GM21528 (cell line): ENCODE results near the gene MYO18B.

Experiments
- ATAC-seq: cut with Tn5 transposase; IDR thresholded peaks from one replicate; pipeline ENCODE4 v1.9.1; 2021; ENCODE audit warnings: mild to moderate bottlenecking, moderate library complexity; ENCODE audit not compliant: unreplicated experiment, low FRiP score

The MYO18B gene

DNA sequence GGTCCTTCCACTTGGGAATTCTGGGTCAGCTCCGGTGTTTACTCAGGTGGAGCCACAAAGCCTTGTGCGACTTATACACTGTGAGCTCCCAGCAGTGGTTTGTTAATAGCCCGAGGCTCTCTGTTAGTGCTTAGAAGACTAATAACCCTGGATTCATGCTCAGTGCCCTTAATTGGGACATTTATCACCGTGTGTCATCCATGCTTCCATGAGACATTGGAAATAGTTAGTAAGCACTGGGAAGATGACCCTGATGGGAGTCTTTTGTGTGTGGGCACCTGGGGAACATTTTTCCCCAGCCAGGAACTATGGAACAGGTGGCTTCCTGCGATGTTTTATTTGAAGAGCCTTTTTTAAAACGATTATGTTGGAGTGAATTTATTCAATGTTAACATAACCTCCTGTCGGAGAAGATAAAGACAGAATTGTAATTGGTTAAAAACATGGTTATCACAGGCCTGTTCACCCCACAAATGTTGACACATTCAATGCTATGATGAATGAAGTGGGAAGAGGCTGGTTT lies 188.9 kb downstream of the MYO18B start:
- ATAC-seq, result no peak

DNA sequence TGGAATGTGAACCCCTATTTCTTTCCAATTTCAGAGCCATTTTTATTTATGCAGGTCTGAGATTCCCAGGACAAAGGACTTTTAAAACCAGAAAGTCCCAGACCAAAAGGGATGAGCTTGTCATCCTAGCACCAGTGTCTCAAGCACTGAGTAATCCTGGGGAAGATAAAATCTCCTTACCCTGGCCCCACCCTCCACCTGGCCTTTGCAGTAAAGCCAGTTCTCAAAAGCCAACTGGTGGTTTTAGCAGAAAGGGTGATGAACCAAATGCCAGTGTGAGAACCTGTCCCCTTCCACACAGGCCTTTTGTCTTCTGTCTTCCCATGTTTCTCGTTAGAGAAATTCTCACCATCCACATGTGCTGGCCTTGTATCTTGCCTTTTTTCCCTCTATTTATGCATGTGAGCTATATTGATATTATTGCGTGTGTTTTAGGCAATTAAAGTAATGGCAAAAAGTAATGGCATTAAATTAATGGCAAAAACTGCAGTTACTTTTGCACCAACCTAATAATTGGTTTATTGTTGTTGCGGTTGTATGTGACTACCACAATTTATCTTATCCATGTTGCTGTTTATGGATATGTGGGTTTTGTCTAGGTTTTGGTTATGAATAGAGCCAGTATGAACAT lies 191.3 kb downstream of the MYO18B start:
- ATAC-seq, result no peak

DNA sequence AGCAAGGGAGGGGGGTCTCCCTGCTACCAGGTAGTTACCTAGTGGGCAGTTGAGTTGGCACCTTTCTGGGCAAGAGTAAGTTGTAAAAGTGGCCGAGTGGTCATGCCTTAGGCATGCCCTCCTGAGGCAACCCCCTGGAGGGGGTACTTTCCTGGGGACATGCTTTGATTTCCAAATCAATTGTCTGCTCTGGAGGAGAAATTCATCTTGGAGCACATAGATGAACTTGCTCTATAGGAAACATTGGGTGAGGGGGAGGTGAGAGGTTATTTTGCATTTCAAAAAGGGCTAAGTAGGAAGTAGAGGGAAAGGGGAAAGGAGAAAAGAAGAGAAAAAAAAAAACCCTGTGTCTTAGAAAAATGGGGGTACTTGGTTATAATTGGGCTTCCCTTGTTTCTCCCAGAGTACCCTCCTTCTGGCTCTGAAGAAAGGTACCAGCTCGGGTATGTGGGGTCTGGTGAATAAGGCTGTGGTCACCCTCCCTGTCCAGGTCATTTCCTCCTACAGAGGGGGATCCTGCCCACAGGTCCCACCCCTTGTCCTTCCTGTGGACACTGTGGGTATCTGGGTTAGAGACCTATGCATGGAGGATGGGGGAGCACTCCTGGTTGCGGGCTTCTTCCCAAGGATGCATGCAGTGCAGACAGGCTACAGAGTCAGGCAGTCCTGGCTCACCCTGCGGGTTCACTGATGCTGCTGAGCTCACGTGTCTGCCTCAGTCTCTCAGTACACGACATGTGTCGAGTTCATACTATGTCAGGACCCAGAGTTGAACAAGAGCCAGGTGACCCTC lies 193.5 kb downstream of the MYO18B start:
- no peak for ATAC-seq

DNA sequence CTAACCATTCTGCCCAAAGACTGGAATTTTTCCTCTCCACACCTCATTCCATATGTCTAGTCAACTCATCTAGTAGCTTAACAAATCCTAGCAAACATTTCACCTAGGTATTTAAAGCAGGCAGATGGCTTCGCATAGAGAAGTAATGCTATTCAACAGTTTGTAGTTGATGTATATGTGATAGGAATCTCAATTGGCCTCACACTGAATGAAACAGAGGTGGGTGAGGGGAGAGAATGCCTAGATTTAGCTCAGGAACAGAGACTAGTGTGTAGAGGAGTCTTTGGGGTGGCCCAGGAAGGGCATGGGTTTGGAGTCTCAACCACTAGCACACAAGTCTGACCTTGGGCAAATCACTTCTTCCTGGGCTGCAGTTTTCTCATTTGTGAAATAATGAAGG lies 196.2 kb downstream of the MYO18B start:
- ATAC-seq, result no peak

DNA sequence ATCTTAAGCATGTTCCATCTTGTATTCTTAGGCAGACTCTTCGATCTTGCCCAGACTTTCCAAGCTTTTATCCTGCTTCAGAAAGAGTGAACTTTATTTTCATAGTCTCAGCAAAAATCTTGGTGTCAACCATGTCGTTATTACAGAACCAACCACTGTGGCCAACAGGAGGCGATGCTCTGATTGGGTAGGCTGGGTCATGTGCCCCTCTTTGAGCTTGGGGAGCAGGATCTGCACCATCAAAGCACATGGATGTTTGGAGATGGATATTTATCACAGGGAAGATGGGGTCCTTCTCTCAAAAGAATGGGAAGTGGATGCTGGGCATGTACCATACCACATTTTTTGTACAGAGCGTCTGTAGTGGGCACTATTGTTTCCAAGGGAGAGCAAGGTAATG lies 197.4 kb downstream of the MYO18B start:
- ATAC-seq, result no peak

DNA sequence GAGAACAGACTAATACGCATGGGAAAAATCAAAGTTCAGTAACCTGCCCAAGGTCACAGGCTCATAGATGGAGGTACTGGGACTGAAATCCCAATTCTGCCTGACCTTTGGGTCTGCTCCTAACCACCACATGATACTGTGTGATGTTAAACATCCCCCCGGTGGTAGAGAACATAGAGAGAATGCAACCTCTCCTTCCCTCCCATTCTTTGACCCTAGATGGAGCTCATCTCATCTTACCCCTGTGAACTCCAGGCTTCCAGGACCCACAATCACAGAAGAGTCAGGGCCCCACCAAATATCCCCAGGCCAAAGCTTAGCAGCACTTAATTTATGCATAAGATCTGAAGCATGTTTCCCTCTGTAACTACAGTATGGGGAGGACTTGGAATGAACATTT lies 198.5 kb downstream of the MYO18B start:
- ATAC-seq, result no peak

DNA sequence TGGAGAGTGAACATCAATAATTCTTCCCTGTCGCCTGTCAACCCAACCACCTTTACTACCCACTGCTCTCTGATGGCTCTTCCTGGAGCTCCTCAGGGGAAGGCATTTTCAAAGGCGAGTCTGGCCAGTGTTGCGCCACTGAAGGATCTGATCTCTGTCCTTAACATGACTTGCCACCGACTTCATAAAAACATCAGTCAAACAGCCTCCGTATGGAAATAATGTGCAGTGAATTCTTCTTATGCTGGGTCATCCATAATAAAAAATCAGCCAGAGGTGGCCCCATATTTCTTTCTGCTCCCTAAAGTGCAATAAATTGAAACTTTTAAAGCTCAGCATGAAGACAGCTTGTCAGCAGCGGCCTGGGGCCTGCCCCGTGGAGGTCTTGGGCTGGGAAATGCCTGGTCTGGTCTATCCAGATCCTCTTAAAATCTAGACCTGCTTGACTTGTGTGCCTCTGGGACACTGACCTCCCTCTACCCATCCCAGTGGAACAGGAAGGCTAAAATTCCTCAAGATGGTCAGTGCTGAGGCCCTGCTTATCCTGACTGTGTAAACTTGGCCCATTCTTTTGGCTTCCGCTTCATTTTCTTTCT lies 199.5 kb downstream of the MYO18B start:
- ATAC-seq, result no peak

DNA sequence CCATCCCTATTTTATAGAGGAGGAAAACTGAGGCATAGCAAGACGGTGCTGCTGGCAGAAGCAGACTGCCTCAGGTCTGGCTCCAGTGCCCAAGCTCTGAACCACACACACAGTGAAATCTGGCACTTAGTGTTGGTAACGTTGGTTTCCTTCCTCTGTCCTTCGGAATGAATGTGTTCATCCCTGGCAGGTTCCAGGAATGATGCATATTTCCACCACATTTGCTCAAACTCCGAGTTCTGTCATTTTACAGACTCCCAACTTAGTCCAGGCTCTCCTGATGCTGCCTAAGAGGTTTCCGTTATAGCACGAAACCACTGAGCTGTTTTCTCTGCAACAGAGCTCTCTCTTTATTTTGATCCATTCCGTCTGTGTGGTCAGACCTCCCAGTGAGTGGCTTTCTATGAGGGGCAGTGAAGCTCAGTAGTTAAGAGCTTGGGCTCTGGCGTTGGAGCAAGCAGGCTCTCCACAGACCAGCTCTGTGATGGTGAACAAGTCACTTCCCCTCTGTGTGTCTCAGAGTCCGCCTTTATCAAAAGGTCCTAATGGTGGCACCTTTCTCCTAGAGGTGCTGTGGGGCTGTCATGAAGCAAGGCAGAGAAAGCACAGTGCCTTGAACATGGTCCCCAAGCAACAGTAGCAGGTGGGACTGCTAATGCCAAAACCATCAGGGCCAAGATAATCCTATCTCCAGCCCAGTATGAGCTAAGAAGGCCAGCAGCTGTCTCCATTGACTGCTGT lies 200.3 kb downstream of the MYO18B start:
- ATAC-seq, result no peak

DNA sequence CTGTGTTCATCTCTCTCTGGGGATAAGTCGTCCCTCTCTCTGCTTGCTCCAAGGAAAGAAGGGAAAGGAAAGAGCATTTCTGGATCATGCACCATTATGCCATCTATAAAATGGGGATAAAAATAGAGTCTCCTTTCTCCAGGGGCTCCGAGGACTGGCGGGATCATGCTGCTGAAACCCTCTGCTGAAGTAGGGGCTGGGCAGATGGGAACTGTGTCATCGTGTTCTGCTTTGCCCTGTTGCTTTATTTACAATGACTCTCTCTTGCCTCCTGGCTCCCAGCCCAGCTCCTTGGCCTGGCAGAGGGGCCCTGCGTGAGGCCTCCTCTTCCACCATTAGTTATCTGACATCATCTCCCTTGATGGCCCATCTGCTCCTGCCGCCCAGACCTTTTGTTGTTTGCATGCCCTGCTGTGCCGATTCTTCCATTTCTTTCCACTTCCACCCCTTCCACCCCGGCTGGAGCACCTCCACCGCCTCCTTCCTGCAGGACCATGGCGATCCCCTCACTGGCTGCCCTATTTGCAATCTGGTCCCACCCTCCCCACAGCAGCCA lies 200.9 kb downstream of the MYO18B start:
- ATAC-seq, result no peak

DNA sequence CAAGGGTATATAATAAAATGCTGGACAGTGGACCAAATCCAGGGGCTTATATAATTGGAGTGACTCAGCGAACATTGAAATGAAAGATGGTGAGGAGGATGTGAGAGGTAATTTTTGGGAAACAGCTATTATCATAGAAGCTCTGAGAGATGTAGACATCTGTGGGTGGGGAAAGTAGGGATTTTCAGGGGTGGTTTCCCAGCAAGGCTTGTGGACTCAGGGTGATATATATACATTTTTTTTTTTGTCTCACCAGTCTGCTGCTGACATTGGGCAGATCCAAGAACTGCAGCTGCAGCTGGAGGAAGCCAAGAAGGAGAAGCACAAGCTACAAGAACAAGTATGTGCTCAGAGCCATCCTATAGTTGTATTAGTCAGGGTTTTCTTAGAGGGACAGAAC lies 208.1 kb downstream of the MYO18B start:
- no peak for ATAC-seq

DNA sequence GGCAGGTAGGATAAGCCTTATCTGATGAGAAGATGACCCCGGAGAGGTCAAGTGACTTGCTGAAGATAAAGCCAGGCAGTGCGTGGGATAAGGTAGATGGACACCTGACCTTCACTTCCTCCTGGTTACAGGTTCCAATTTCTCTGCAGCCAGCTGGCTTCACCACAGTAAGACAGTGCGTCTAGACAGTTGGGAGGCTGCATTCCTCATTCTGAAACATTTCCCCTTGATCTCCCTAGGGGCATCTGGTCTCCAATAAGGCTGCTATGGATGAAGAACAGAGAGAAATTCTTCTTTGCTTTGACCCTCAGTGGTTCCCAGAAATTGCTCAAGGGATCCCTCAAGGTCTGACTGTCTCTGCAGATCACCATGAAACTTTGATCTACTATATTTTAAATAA lies 211.3 kb downstream of the MYO18B start:
- no peak for ATAC-seq

DNA sequence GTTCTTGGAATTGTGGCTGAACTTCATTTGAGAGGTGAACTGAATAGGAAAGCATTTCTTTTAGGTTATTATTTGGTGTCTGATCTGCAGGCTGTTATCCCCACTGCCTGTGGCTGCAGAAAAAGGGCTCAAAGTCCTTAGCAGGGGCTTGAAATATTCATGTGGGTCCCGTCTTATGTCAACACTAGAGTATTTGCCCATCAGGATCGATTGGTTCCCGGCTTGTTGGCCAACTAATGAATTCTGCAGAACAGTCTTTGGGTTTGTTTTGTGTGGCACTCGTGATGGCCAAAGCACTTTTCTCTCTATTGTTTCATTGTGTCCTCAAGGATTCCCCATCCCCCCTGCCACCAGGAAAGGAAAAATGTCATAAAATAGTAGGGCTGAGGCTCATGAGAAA lies 211.9 kb downstream of the MYO18B start:
- ATAC-seq, result no peak

DNA sequence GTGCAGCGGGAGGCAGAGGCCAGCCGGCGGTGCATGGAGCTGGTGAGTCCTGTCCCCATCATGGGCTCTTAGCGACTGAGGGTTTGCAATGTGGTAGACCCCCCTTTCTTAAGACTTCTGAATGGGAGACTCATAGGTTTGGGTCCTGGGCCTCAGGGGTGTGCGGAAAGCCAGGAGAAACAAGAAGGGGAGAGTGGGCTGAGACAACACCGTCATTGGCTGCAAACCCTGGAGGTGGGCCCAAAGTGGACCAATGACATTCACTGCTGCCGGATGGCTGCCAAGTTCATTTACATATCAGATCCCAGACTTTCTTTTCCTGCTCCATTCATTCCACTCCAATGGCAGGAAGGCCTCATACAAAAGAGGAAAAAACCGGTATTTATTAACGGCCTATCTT lies 213.3 kb downstream of the MYO18B start:
- no peak for ATAC-seq

DNA sequence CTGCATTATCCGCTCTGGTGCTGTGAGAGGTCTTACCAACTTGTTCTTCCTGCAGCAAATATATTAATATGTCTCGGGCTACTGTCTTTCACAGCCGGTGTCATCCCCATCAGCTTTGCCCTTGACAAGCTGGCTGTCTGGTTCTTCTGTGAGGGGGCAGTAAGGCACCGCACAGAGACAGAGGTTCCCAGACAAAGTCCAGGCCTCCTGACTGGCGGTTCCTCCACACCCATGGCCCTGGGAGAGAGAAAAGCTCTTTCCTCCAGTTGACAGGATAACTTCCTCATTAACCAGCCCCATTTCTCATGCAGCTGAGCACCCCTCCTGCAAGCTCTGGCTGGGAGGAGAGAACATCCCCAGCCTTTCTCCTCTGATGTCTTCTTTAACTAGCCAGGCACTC lies 214.8 kb downstream of the MYO18B start:
- ATAC-seq, result no peak

DNA sequence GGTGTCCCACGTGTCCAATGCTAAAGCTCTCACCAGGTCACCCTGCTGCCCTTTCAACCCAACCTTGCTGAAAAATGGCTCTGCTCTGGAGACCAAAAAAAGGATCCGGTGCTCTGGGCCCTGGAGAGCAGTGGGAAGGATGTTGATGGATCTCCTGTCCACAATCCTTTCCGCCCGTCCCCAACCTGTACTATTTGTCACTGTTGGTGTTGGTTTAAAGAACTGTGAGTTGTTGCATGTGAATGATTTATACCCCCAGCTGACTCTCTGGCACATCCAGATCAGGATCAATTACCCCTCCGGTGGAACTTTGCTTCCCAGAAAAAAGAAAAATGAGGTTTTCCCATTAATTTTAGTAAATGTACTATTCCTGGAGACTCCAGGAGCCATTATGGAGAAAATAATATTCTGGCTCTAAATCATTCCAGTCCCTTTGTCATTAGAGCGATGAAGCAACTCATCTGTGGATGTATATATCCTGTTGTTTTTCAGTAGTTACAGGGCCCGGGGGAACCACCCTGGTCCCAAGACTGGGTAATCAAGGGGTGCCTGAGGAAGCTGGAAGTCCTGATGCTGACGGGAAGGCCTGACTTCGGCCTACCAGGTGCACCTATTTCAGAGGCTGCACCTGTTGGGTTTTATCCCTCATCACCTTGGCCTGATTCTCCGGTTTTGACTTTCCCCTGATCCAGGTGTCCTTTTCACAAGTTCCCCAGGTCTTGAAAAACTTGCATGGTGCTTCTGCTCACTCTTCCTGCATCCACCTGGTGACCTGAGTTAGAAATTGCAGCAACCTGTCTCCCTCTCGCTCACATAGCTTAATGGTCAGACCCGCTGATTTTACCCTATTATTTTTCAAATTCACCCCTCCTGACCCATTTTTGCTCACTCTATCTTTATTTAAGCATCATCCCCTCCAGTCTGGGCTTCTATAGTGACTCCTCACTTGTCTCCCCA lies 218.1 kb downstream of the MYO18B start:
- no peak for ATAC-seq

DNA sequence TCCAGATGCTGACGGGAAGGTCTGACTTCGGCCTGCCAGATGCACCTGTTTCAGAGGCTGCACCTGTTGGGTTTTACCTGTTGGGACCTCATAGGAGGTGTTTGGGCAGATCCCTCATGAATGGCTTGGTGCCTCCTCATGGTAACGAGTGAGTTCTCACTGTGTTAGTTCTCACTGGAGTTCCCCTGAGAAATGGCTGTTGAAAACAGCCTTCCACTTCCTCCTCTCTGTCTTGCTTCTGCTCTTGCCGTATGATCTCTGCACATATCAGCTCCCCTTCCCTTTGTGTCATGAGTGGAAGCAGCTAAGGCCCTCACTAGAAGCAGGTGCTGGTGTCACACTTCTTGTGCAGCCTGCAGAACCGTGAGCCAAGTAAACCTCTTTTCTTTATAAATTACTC lies 219.7 kb downstream of the MYO18B start:
- ATAC-seq, result no peak

DNA sequence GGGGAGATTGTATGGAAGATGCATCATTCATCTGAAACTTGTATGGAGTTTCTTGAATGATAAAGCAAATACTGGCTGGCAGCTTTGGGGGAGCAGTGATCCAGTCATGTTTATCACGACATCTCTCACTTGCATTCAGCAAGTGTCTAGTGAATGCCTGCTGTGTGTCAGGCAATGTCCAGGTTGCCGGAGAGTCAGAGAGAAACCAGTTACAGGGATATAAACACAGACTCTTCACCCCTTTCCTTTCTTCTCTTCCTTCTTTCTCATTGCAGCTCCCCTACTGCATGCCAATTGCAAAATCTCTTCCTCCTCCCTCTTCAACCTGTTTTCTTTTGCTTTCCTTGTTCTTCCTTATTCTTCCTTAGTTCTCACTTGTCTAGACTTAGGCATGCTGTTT lies 220.7 kb downstream of the MYO18B start:
- ATAC-seq, result no peak

DNA sequence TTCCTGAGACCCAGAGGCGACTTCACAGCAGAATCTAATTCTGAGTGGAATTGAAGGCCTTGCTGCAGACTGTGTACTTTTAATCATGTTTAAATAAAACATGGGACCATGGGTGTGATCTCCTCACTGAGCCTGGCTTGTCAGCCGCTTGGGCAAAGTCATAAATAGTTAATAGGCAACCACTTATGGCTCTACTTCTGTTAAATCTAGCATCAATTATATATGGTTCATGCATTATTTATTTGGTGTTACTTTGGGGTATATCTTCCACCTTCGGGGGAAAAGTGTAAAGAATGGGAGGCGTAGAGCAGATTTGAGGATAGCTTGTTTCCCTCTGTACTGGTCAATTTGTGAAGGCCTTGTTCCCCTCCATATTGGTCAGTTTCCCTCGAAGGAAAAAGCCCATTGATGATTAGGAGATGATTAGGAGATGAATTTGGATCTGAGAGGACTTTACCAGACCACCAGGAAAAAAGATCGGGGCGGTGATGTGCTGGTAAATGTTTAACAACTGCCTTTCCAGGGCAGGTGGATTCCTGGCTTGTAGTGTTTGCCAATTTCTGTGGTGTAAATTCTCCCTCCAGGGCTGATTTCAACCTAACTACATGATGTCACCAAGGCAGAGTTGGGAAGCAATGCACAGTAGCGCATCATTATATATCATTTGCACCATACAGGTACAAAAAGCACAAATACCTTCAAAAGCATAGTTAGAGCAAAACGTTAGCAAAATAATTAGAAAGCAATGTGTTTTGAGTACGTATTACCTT lies 223.2 kb downstream of the MYO18B start:
- ATAC-seq, result no peak

DNA sequence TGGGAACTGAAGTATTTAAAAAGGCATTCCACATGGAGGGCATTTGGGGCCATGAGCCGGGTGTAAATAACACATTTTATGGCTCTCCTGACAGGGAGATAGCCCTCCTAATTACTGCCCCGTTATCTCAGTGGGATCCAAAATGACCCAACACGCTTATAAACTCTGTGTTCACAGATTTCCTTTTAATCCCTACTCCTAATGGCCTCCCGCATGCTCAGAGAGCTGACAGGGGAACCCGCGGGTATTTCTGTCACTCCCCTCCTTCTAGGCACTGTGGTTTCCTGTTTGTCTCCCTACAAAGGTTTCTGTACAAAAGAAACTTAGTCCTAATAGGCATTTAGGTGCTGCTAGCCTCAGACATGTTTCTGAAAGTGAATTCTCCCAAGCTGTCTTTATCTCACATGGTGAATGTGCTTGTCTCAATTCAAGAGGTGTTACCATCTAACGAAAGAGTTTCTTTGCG lies 224.5 kb downstream of the MYO18B start:
- ATAC-seq, result no peak
